Thyroid gland (tissue), 4 donors: ENCODE data around the gene AFF3.

Experiments used
- CTCF ChIP-seq, 6 experiments: fragments of 200-600 bp in 3 of 6; fragments of 450-650 bp in 3 of 6; sonication (generic) in 3 of 6; IDR thresholded peaks; one replicate each; pipeline ENCODE4 v1.5.1; 2016 to 2019; ENCODE audit warnings: antibody characterized with exemption in 6 of 6, mild to moderate bottlenecking in 2 of 6, inconsistent platforms in 1 of 6, moderate library complexity in 1 of 6
- POLR2A ChIP-seq, 2 donors: fragments of 450-650 bp; IDR thresholded peaks; one replicate each; pipeline ENCODE4 v1.6.1; 2017; ENCODE audit warnings: antibody characterized with exemption in 2 of 2, mild to moderate bottlenecking in 2 of 2, moderate library complexity in 1 of 2

GRCh38 chr2:99631700-99632099, 510.7 kb downstream of the AFF3 start:
- TF ChIP-seq CTCF (IDR thresholded peaks at IDR 0.05) (no peak), POLR2A (IDR thresholded peaks at IDR 0.05) (no peak)
